H9 (cell line): ENCODE data around the gene FGF22. TPM values are rescaled to one million over a fixed set of nuclear protein-coding genes. Genes with fewer than 3 reads are reported as not detected.

ENCODE experiments used
- DNase-seq: peaks from one replicate; pipeline ENCODE4 v3.0.0-alpha.2; 2017
- H2AFZ ChIP-seq: one replicate; pipeline ENCODE4 v1.6.1; 2013; ENCODE audit warnings: mild to moderate bottlenecking, low read length, control low read depth, moderate library complexity
- H2AK5ac ChIP-seq: 2 replicates; pipeline ENCODE4 v1.6.1; 2013; ENCODE audit warnings: low read length, control low read depth, mixed read lengths; ENCODE audit not compliant: insufficient read length
- H2BK120ac ChIP-seq: one replicate; pipeline ENCODE4 v1.6.1; 2013; ENCODE audit warnings: low read depth, mild to moderate bottlenecking, low read length, control low read depth, inconsistent platforms; ENCODE audit not compliant: poor library complexity, severe bottlenecking
- H2BK12ac ChIP-seq: 2 replicates; pipeline ENCODE4 v1.6.1; 2013; ENCODE audit warnings: low read length, control low read depth, mixed read lengths, low read depth; ENCODE audit not compliant: insufficient read length
- H2BK15ac ChIP-seq: 2 replicates; pipeline ENCODE4 v1.6.1; 2013; ENCODE audit warnings: low read depth, low read length, control low read depth
- H2BK20ac ChIP-seq: one replicate; pipeline ENCODE4 v1.6.1; 2013; ENCODE audit warnings: low read depth, mild to moderate bottlenecking, low read length, control low read depth, inconsistent platforms; ENCODE audit not compliant: poor library complexity, severe bottlenecking
- H2BK5ac ChIP-seq: 2 replicates; pipeline ENCODE4 v1.6.1; 2013; ENCODE audit warnings: low read length, control low read depth, mixed read lengths; ENCODE audit not compliant: insufficient read length
- H3K14ac ChIP-seq: 2 replicates; pipeline ENCODE4 v1.6.1; 2013; ENCODE audit warnings: low read length, control low read depth; ENCODE audit not compliant: insufficient read depth
- H3K18ac ChIP-seq: 2 replicates; pipeline ENCODE4 v1.6.1; 2013; ENCODE audit warnings: low read depth, mild to moderate bottlenecking, mixed read lengths, low read length, control low read depth; ENCODE audit not compliant: insufficient read length
- H3K23ac ChIP-seq: 2 replicates; pipeline ENCODE4 v1.6.1; 2013; ENCODE audit warnings: low read length, control low read depth, mixed read lengths, low read depth; ENCODE audit not compliant: insufficient read length
- H3K23me2 ChIP-seq: 2 replicates; pipeline ENCODE4 v1.6.1; 2013; ENCODE audit warnings: low read depth, mild to moderate bottlenecking, mixed read lengths, low read length, control low read depth; ENCODE audit not compliant: insufficient read length, poor library complexity, severe bottlenecking
- H3K27ac ChIP-seq: 2 replicates; pipeline ENCODE4 v1.5.1; 2013; ENCODE audit warnings: low read length, control low read depth, mixed read lengths, low read depth; ENCODE audit not compliant: insufficient read length
- H3K27me3 ChIP-seq: 2 replicates; pipeline ENCODE4 v1.6.1; 2013; ENCODE audit warnings: low read length, control low read depth, inconsistent platforms; ENCODE audit not compliant: insufficient read depth
- H3K4ac ChIP-seq: 2 replicates; pipeline ENCODE4 v1.6.1; 2013; ENCODE audit warnings: low read depth, mild to moderate bottlenecking, control low read depth, inconsistent platforms, low read length, moderate library complexity
- H3K4me1 ChIP-seq: 2 replicates; pipeline ENCODE4 v1.6.1; 2013; ENCODE audit warnings: low read length, control low read depth, inconsistent platforms; ENCODE audit not compliant: insufficient read depth
- H3K4me2 ChIP-seq: 2 replicates; pipeline ENCODE4 v1.6.1; 2013; ENCODE audit warnings: low read length, control low read depth, mixed read lengths; ENCODE audit not compliant: insufficient read length, insufficient read depth
- H3K56ac ChIP-seq: 2 replicates; pipeline ENCODE4 v1.6.1; 2013; ENCODE audit warnings: low read depth, mild to moderate bottlenecking, mixed read lengths, low read length, control low read depth; ENCODE audit not compliant: insufficient read length
- H3K79me1 ChIP-seq: 2 replicates; pipeline ENCODE4 v1.6.1; 2013; ENCODE audit warnings: low read depth, mild to moderate bottlenecking, moderate library complexity, low read length, control low read depth, inconsistent platforms; ENCODE audit not compliant: insufficient read depth, poor library complexity, severe bottlenecking
- H3K79me2 ChIP-seq: 2 replicates; pipeline ENCODE4 v1.6.1; 2013; ENCODE audit warnings: low read length, control low read depth, inconsistent platforms; ENCODE audit not compliant: insufficient read depth
- H3K9ac ChIP-seq: 2 replicates; pipeline ENCODE4 v1.6.1; 2013; ENCODE audit warnings: low read length, control low read depth, mixed read lengths; ENCODE audit not compliant: insufficient read length; ENCODE audit errors: extremely low read depth
- H3K9me3 ChIP-seq: one replicate; pipeline ENCODE4 v1.6.1; 2013; ENCODE audit warnings: low read depth, low read length, inconsistent platforms; ENCODE audit not compliant: control insufficient read depth
- H3T11ph ChIP-seq: one replicate; pipeline ENCODE4 v1.6.1; 2013; ENCODE audit warnings: mild to moderate bottlenecking, low read length, control low read depth, inconsistent platforms
- H4K20me1 ChIP-seq: one replicate; pipeline ENCODE4 v1.6.1; 2013; ENCODE audit not compliant: control insufficient read depth, insufficient read length, insufficient read depth
- H4K5ac ChIP-seq: 2 replicates; pipeline ENCODE4 v1.6.1; 2013; ENCODE audit warnings: low read depth, mild to moderate bottlenecking, mixed read lengths, low read length, control low read depth; ENCODE audit not compliant: insufficient read length
- H4K8ac ChIP-seq: replicated peaks from 2 replicates; pipeline ENCODE4 v1.6.1; 2013; ENCODE audit warnings: low read length, control low read depth, mixed read lengths, low read depth; ENCODE audit not compliant: insufficient read length
- H4K91ac ChIP-seq: 2 replicates; pipeline ENCODE4 v1.6.1; 2013; ENCODE audit warnings: low read depth, mild to moderate bottlenecking, moderate library complexity, mixed read lengths, low read length, control low read depth; ENCODE audit not compliant: insufficient read length
- H3K27ac Mint-ChIP-seq, 3 experiments: 2 replicates in 2 of 3; 3 replicates in 1 of 3; pipeline ENCODE4 v1.8.0; 2020 to 2021; ENCODE audit warnings: mixed read lengths in 3 of 3, mild to moderate bottlenecking in 1 of 3, moderate library complexity in 1 of 3
- H3K27me3 Mint-ChIP-seq: 2 replicates; pipeline ENCODE4 v1.8.0; 2021; ENCODE audit warnings: low read depth, mild to moderate bottlenecking, moderate library complexity, mixed read lengths
- H3K36me3 Mint-ChIP-seq, 3 experiments: 2 replicates in 2 of 3; 3 replicates in 1 of 3; pipeline ENCODE4 v1.8.0; 2020 to 2021; ENCODE audit warnings: low read depth in 3 of 3, mixed read lengths in 3 of 3; ENCODE audit not compliant: insufficient read depth in 1 of 3
- H3K4me1 Mint-ChIP-seq, 2 experiments: 2 replicates each; pipeline ENCODE4 v1.8.0; 2020; ENCODE audit warnings: mixed read lengths in 2 of 2
- H3K4me3 Mint-ChIP-seq, 2 experiments: 2 replicates in 1 of 2; 3 replicates in 1 of 2; pipeline ENCODE4 v1.8.0; 2020 to 2021; ENCODE audit warnings: mild to moderate bottlenecking in 2 of 2, mixed read lengths in 2 of 2, moderate library complexity in 1 of 2
- H3K9me3 Mint-ChIP-seq, 2 experiments: 2 replicates in 1 of 2; 3 replicates in 1 of 2; pipeline ENCODE4 v1.8.0; 2020; ENCODE audit warnings: mild to moderate bottlenecking in 2 of 2, mixed read lengths in 2 of 2, moderate library complexity in 1 of 2
- WGBS: extraction: QIAGEN DNeasy Blood & Tissue Kit; methylation state at CpG from one replicate; pipeline ENCODE4 v1.1.7; 2013; ENCODE audit warnings: missing lambda C conversion rate, low lambda C conversion rate, mixed read lengths; ENCODE audit not compliant: insufficient read length; ENCODE audit errors: extremely low coverage; 5-methylcytosine and 5-hydroxymethylcytosine counted together
- total RNA-seq: library from RNA; stranded (reverse); gene quantifications from 2 replicates; pipeline ENCODE4 v1.2.1, GENCODE V29; 2021
- TF ChIP-seq, protein P1 (sequence below): fragments of 200-600 bp; sonication (generic); conservative IDR thresholded peaks from 3 replicates; pipeline ENCODE4 v1.8.0; 2021; ENCODE audit warnings: antibody characterized with exemption, mild to moderate bottlenecking

Gene FGF22
- total RNA-seq, 1 experiment from 2014 or later, result 0.72 TPM

DNA sequence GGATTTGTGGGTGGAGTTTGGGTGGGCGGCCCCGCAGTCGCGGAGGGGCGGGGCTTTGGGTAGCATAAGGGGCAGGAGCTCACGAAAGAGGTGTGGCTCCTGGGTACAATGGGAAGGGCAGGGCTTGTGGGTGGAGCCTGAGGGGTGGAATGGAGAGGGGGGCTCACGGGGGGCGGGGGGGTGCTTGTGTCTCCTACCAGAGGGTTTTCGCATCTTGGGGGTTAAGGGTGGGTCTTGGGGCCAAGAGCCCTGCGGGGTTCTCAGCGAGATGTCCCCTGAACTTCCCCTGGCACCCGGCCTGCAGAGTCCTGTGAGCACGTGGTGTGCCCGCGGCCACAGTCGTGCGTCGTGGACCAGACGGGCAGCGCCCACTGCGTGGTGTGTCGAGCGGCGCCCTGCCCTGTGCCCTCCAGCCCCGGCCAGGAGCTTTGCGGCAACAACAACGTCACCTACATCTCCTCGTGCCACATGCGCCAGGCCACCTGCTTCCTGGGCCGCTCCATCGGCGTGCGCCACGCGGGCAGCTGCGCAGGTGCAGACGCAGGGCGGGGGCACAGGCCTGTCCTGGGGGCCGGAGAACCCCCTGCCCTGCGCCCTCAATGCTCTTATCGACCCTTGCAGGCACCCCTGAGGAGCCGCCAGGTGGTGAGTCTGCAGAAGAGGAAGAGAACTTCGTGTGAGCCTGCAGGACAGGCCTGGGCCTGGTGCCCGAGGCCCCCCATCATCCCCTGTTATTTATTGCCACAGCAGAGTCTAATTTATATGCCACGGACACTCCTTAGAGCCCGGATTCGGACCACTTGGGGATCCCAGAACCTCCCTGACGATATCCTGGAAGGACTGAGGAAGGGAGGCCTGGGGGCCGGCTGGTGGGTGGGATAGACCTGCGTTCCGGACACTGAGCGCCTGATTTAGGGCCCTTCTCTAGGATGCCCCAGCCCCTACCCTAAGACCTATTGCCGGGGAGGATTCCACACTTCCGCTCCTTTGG lies 41.6 kb downstream of the FGF22 start:
- Histone ChIP-seq H3K23ac (no peak overlapping the region), H2BK12ac (no peak overlapping the region), H2BK120ac (no peak overlapping the region), H3K4me1 (no peaks in the 10 kb centered on the region), H4K20me1 (no peaks in the 10 kb centered on the region), H2BK15ac (no peak overlapping the region), H4K5ac (no peak overlapping the region), H3K14ac (no peak overlapping the region), H3K18ac (no peak overlapping the region), H3K4me2 (peak overlapping the region; percentile 32), H4K91ac (no peak overlapping the region), H2AFZ (no peak overlapping the region), H3K23me2 (peaks cover 5% of the 10 kb centered on the region), H4K8ac (no peak overlapping the region), H3K56ac (no peak overlapping the region), H2AK5ac (no peak overlapping the region), H3K9me3 (no peaks in the 10 kb centered on the region), H3K79me1 (no peaks in the 10 kb centered on the region), H3K4ac (no peak overlapping the region), H3K27me3 (no peaks in the 10 kb centered on the region; the same call in 1 of the 2 replicates), H3T11ph (no peak overlapping the region), H3K9ac (no peak overlapping the region), H3K79me2 (no peaks in the 10 kb centered on the region), H2BK5ac (no peak overlapping the region), H2BK20ac (no peak overlapping the region), H3K27ac (no peak overlapping the region)
- Mint-ChIP-seq H3K27ac (no peak overlapping the region), H3K4me1 (0 out of 4 replicates have a peak, but pooled peaks cover 0 to 4% of the 10 kb centered on the region in 2 experiments), H3K27me3 (peaks cover 20% of the 10 kb centered on the region), H3K4me3 (peak overlapping the region; percentile 86 to 92), H3K9me3 (no peaks in the 10 kb centered on the region), H3K36me3 (no peaks in the 10 kb centered on the region)
- TF ChIP-seq, protein P1, sequence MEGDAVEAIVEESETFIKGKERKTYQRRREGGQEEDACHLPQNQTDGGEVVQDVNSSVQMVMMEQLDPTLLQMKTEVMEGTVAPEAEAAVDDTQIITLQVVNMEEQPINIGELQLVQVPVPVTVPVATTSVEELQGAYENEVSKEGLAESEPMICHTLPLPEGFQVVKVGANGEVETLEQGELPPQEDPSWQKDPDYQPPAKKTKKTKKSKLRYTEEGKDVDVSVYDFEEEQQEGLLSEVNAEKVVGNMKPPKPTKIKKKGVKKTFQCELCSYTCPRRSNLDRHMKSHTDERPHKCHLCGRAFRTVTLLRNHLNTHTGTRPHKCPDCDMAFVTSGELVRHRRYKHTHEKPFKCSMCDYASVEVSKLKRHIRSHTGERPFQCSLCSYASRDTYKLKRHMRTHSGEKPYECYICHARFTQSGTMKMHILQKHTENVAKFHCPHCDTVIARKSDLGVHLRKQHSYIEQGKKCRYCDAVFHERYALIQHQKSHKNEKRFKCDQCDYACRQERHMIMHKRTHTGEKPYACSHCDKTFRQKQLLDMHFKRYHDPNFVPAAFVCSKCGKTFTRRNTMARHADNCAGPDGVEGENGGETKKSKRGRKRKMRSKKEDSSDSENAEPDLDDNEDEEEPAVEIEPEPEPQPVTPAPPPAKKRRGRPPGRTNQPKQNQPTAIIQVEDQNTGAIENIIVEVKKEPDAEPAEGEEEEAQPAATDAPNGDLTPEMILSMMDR, result no peak
- no peak for DNase-seq
- WGBS, result no CpG with 5 or more reads among the region's 54 CpGs
